Vagina (tissue), 2 donors: Measurements from ENCODE around the gene SLC12A2. TPM values are rescaled to one million over a fixed set of nuclear protein-coding genes. Genes with fewer than 3 reads are reported as not detected.

Experiments used
- DNase-seq, 2 donors: peaks; one replicate each; pipeline ENCODE4 v3.0.0-alpha.2; 2017; ENCODE audit errors: extremely low spot score in 2 of 2
- H3K27ac ChIP-seq: fragments of 200-600 bp; sonication (generic); one replicate; pipeline ENCODE4 v1.5.1; 2019
- H3K27me3 ChIP-seq: fragments of 200-600 bp; sonication (generic); one replicate; pipeline ENCODE4 v1.5.1; 2019
- H3K36me3 ChIP-seq, 2 donors: fragments of 200-600 bp; sonication (generic); one replicate each; pipeline ENCODE4 v1.5.1; 2017 to 2019
- H3K4me1 ChIP-seq: fragments of 200-600 bp; sonication (generic); one replicate; pipeline ENCODE4 v1.5.1; 2019
- H3K4me3 ChIP-seq, 2 donors: fragments of 200-600 bp; sonication (generic); 1 replicate in 1 of 2; 2 replicates in 1 of 2; pipeline ENCODE4 v1.5.1; 2016 to 2019
- H3K9me3 ChIP-seq: fragments of 200-600 bp; sonication (generic); one replicate; pipeline ENCODE4 v1.5.1; 2019
- CTCF ChIP-seq, 3 experiments: fragments of 450-650 bp in 2 of 3; fragments of 200-600 bp in 1 of 3; sonication (generic) in 1 of 3; IDR thresholded peaks; one replicate each; pipeline ENCODE4 v1.5.1; 2017 to 2019; ENCODE audit warnings: antibody characterized with exemption in 3 of 3, mild to moderate bottlenecking in 2 of 3, moderate library complexity in 2 of 3
- POLR2A ChIP-seq, 2 donors: fragments of 450-650 bp; IDR thresholded peaks; one replicate each; pipeline ENCODE4 v1.6.1; 2017; ENCODE audit warnings: antibody characterized with exemption in 2 of 2, mild to moderate bottlenecking in 2 of 2, moderate library complexity in 2 of 2
- POLR2AphosphoS5 ChIP-seq, 2 donors: sonication (generic); formaldehyde crosslinking; IDR thresholded peaks; one replicate each; pipeline ENCODE4 v1.9.0; 2017; ENCODE audit warnings: antibody characterized with exemption in 2 of 2, mild to moderate bottlenecking in 2 of 2, low read depth in 1 of 2; ENCODE audit not compliant: insufficient read depth in 1 of 2
- intact Hi-C: fragments of 100-400 bp; cut with DNase I; formaldehyde crosslinking; loops from one replicate; pipeline ENCODE4 v1.15.1; 2023
- total RNA-seq: library from RNA; depleted of rRNA; stranded (reverse); fragments of >200 nt; gene quantifications from one replicate; pipeline ENCODE4 v1.2.3, GENCODE V29; 2016

SLC12A2 gene
- total RNA-seq, 1 donor from 2014 or later, result 15.7 TPM

DNA sequence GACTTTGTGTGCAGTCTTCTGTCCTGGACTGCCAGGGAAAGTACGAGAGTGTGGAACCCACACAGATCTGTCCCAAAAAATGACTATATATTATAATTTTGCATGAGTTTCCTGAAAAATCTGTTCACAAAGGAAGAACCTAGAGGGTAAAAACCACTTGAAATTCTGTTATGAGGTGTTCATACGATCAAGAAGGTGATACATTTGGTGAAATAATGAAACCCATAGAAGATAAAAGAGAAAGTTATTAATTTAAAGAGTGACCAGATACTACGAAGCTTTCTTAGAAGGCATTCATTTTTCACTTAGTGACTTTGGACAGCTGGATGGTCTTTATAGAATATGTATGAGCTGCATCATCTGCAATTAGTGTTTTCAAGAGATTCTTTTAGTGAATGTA, 32.9 kb downstream of the SLC12A2 start:
- Histone ChIP-seq H3K36me3 (peaks cover 0 to 18% of the 10 kb centered on the region in 2 donors), H3K27me3 (no peaks in the 10 kb centered on the region), H3K27ac (no peak overlapping the region), H3K4me1 (no peaks in the 10 kb centered on the region), H3K4me3 (no peak overlapping the region), H3K9me3 (no peaks in the 10 kb centered on the region)
- TF ChIP-seq CTCF (IDR thresholded peaks at IDR 0.05) (no peak), POLR2A (IDR thresholded peaks at IDR 0.05) (no peak), POLR2AphosphoS5 (IDR thresholded peaks at IDR 0.05; ENCODE audit: insufficient read depth in 1 of 2, low read depth in 1 of 2) (no peak)
- DNase-seq, result no peak
- intact Hi-C loops, result no loop called here

DNA sequence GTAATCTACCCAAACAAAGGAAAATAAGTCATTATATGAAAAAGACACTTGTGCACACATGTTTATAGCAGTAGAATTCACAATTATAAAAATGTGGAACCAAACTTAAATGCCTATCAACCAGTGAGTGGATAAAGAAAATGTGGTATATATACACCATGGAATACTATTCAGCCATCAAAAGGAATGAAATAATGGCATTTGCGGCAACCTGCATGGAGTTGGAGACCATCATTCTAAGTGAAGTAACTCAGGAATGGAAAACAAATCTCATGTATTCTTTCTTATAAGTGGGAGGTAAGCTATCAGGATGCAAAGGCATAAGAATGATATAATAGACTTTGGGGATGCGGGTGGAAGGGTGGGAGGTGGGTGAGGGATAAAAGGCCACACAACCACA, 34.6 kb downstream of the SLC12A2 start:
- no peaks in the 10 kb centered on the region for H3K4me1 ChIP-seq
- no peak for TF ChIP-seq POLR2A (IDR thresholded peaks at IDR 0.05)
- TF ChIP-seq CTCF (IDR thresholded peaks at IDR 0.05), result no peak
- no peak for TF ChIP-seq POLR2AphosphoS5 (IDR thresholded peaks at IDR 0.05; ENCODE audit: insufficient read depth in 1 of 2, low read depth in 1 of 2)
- DNase-seq, result no peak
- peaks cover 0 to 18% of the 10 kb centered on the region in 2 donors for H3K36me3 ChIP-seq
- no peak overlapping the region for H3K27ac ChIP-seq
- intact Hi-C loops, result no loop called here
- no peaks in the 10 kb centered on the region for H3K9me3 ChIP-seq
- no peaks in the 10 kb centered on the region for H3K27me3 ChIP-seq
- no peak overlapping the region for H3K4me3 ChIP-seq

GRCh38 chr5:128121651-128122050, 38.1 kb downstream of the SLC12A2 start:
- no peak for DNase-seq
- Histone ChIP-seq H3K27me3 (no peaks in the 10 kb centered on the region), H3K9me3 (no peaks in the 10 kb centered on the region), H3K4me3 (no peak overlapping the region), H3K27ac (no peak overlapping the region), H3K4me1 (no peaks in the 10 kb centered on the region), H3K36me3 (no peaks in the 10 kb centered on the region)
- TF ChIP-seq POLR2AphosphoS5 (IDR thresholded peaks at IDR 0.05; ENCODE audit: insufficient read depth in 1 of 2, low read depth in 1 of 2) (no peak), POLR2A (IDR thresholded peaks at IDR 0.05) (no peak), CTCF (IDR thresholded peaks at IDR 0.05) (no peak)
- intact Hi-C loops, result no loop called here

DNA sequence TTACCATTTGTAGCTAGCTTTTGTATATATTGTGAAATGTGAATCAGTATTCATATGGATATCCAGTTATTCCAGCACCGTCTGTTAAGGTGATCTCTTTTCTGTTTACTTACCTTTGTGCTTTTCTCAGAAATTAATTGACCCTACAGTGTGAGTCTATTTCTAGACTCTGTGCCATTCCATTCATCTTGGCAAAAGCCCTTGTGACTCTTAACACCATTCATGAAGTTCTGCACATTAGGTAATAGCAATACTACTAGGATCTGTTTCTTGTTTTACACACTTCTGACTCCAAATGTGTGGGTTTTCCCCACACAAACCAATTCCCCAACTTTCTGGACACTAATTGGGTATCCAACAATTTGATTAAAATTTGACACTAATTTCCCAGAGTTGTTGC, 40.4 kb downstream of the SLC12A2 start:
- intact Hi-C loops, result no loop called here
- Histone ChIP-seq H3K27me3 (no peaks in the 10 kb centered on the region), H3K9me3 (no peaks in the 10 kb centered on the region), H3K27ac (no peak overlapping the region), H3K4me1 (no peaks in the 10 kb centered on the region), H3K4me3 (no peak overlapping the region), H3K36me3 (no peaks in the 10 kb centered on the region)
- TF ChIP-seq CTCF (IDR thresholded peaks at IDR 0.05) (no peak), POLR2AphosphoS5 (IDR thresholded peaks at IDR 0.05; ENCODE audit: insufficient read depth in 1 of 2, low read depth in 1 of 2) (no peak), POLR2A (IDR thresholded peaks at IDR 0.05) (no peak)
- DNase-seq, result no peak

DNA sequence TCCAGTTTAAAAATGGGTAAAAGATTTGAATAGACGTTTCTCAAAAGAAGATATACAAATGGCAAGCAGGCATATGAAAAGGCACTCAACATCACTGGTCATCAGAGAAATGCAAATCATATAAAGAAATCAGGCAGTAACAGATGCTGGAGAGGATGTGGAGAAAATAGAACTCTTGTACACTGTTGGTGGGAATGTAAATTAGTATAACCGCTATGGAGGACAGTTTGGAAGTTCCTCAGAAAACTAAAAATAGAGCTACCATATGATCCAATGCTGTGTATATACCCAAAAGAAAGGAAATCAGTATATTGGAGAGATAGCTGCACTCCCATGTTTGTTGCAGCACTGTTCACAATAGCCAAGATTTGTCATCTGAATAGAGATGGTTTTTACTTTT, 42.7 kb downstream of the SLC12A2 start:
- Histone ChIP-seq H3K36me3 (no peaks in the 10 kb centered on the region), H3K9me3 (no peaks in the 10 kb centered on the region), H3K27ac (no peak overlapping the region), H3K4me1 (no peaks in the 10 kb centered on the region), H3K27me3 (no peaks in the 10 kb centered on the region), H3K4me3 (no peak overlapping the region)
- intact Hi-C loops, result no loop called here
- TF ChIP-seq CTCF (IDR thresholded peaks at IDR 0.05) (no peak), POLR2A (IDR thresholded peaks at IDR 0.05) (no peak), POLR2AphosphoS5 (IDR thresholded peaks at IDR 0.05; ENCODE audit: insufficient read depth in 1 of 2, low read depth in 1 of 2) (no peak)
- no peak for DNase-seq
